ENCODE results near the gene GPX8. TPM values are rescaled to one million over a fixed set of nuclear protein-coding genes. Genes with fewer than 3 reads are reported as not detected.
A peak's percentile ranks its signal among the peaks of the same experiment; 100 is the strongest.

Gene GPX8
- 43.4 TPM for polyA plus RNA-seq (2013, experiment 1 of 2)
- 46.9 TPM for polyA plus RNA-seq (2013, experiment 2 of 2)

GRCh38 chr5:55159763-55160492 is at the start of gene GPX8:
GPX8 (plus strand) TSS chr5:55160171; CDS start chr5:55160193, 22 bp downstream.
- peak within 1 kb of the TSS; percentile 71 for H3K27ac ChIP-seq (ENCODE audit: low read depth, low read length)
- no peaks in the 10 kb centered on the region for H3K27me3 ChIP-seq (ENCODE audit: insufficient read depth, low read length)
- H3K36me3 ChIP-seq (ENCODE audit: insufficient read depth, low read length) = peaks cover 35% of the 10 kb centered on the region
- H3K9ac ChIP-seq (ENCODE audit: low read depth, low read length) = peak within 1 kb of the TSS; percentile 95
- no peaks in the 10 kb centered on the region for H3K9me3 ChIP-seq (ENCODE audit: insufficient read depth, low read depth, low read length)
- H3K4me1 ChIP-seq (ENCODE audit: insufficient read depth, low read length) = peaks cover 8% of the 10 kb centered on the region
- 5% methylated on average over 9 of the region's 10 CpGs for WGBS
- H3K4me3 ChIP-seq (ENCODE audit: low read length) = peak within 1 kb of the TSS; percentile 82

- Histone ChIP-seq H3K9me3 (ENCODE audit: insufficient read depth, low read depth, low read length) (no peaks in the 10 kb centered on the region), H3K36me3 (ENCODE audit: insufficient read depth, low read length) (no peaks in the 10 kb centered on the region), H3K4me1 (ENCODE audit: insufficient read depth, low read length) (peaks cover 4% of the 10 kb centered on the region), H3K9ac (ENCODE audit: low read depth, low read length) (no peak overlapping the region), H3K27ac (ENCODE audit: low read depth, low read length) (no peak overlapping the region), H3K4me3 (ENCODE audit: low read length) (no peak overlapping the region), H3K27me3 (ENCODE audit: insufficient read depth, low read length) (no peaks in the 10 kb centered on the region)
- 91% methylated on average over 2 of the region's 2 CpGs for WGBS
Observed at GRCh38 chr5:55110217-55110616, 49.8 kb upstream of the GPX8 start.

- Histone ChIP-seq H3K4me1 (ENCODE audit: insufficient read depth, low read length) (peaks cover 4% of the 10 kb centered on the region), H3K4me3 (ENCODE audit: low read length) (no peak overlapping the region), H3K9me3 (ENCODE audit: insufficient read depth, low read depth, low read length) (no peaks in the 10 kb centered on the region), H3K9ac (ENCODE audit: low read depth, low read length) (no peak overlapping the region), H3K27me3 (ENCODE audit: insufficient read depth, low read length) (no peaks in the 10 kb centered on the region), H3K36me3 (ENCODE audit: insufficient read depth, low read length) (no peaks in the 10 kb centered on the region), H3K27ac (ENCODE audit: low read depth, low read length) (no peak overlapping the region)
Observed at GRCh38 chr5:55113327-55113726, 46.6 kb upstream of the GPX8 start.

GRCh38 chr5:55114061-55114460 is 45.9 kb upstream of the GPX8 start:
- Histone ChIP-seq H3K4me1 (ENCODE audit: insufficient read depth, low read length) (peaks cover 4% of the 10 kb centered on the region), H3K27me3 (ENCODE audit: insufficient read depth, low read length) (no peaks in the 10 kb centered on the region), H3K4me3 (ENCODE audit: low read length) (no peak overlapping the region), H3K27ac (ENCODE audit: low read depth, low read length) (no peak overlapping the region), H3K9ac (ENCODE audit: low read depth, low read length) (no peak overlapping the region), H3K36me3 (ENCODE audit: insufficient read depth, low read length) (no peaks in the 10 kb centered on the region), H3K9me3 (ENCODE audit: insufficient read depth, low read depth, low read length) (no peaks in the 10 kb centered on the region)
- 90% methylated on average over 3 of the region's 3 CpGs for WGBS

GRCh38 chr5:55123365-55123764 is 36.6 kb upstream of the GPX8 start:
- Histone ChIP-seq H3K27ac (ENCODE audit: low read depth, low read length) (no peak overlapping the region), H3K9me3 (ENCODE audit: insufficient read depth, low read depth, low read length) (no peaks in the 10 kb centered on the region), H3K4me1 (ENCODE audit: insufficient read depth, low read length) (no peaks in the 10 kb centered on the region), H3K36me3 (ENCODE audit: insufficient read depth, low read length) (no peaks in the 10 kb centered on the region), H3K27me3 (ENCODE audit: insufficient read depth, low read length) (no peaks in the 10 kb centered on the region), H3K9ac (ENCODE audit: low read depth, low read length) (no peak overlapping the region), H3K4me3 (ENCODE audit: low read length) (no peak overlapping the region)
- WGBS = 84% methylated on average over 3 of the region's 3 CpGs

GRCh38 chr5:55134053-55134722 is 25.8 kb upstream of the GPX8 start:
- no peaks in the 10 kb centered on the region for H3K36me3 ChIP-seq (ENCODE audit: insufficient read depth, low read length)
- 88% methylated on average over 5 of the region's 5 CpGs for WGBS
- no peak overlapping the region for H3K4me3 ChIP-seq (ENCODE audit: low read length)
- 0 out of 2 replicates have a peak, but pooled peaks cover 9% of the 10 kb centered on the region for H3K9me3 ChIP-seq (ENCODE audit: insufficient read depth, low read depth, low read length)
- H3K4me1 ChIP-seq (ENCODE audit: insufficient read depth, low read length) = no peaks in the 10 kb centered on the region
- no peak overlapping the region for H3K27ac ChIP-seq (ENCODE audit: low read depth, low read length)
- H3K9ac ChIP-seq (ENCODE audit: low read depth, low read length) = no peak overlapping the region
- no peaks in the 10 kb centered on the region for H3K27me3 ChIP-seq (ENCODE audit: insufficient read depth, low read length)

GRCh38 chr5:55136521-55136920 is 23.4 kb upstream of the GPX8 start:
- Histone ChIP-seq H3K27ac (ENCODE audit: low read depth, low read length) (no peak overlapping the region), H3K36me3 (ENCODE audit: insufficient read depth, low read length) (no peaks in the 10 kb centered on the region), H3K27me3 (ENCODE audit: insufficient read depth, low read length) (no peaks in the 10 kb centered on the region), H3K9ac (ENCODE audit: low read depth, low read length) (no peak overlapping the region), H3K4me1 (ENCODE audit: insufficient read depth, low read length) (no peaks in the 10 kb centered on the region), H3K9me3 (ENCODE audit: insufficient read depth, low read depth, low read length) (no peaks in the 10 kb centered on the region), H3K4me3 (ENCODE audit: low read length) (no peak overlapping the region)
- 90% methylated on average over 3 of the region's 3 CpGs for WGBS

- H3K36me3 ChIP-seq (ENCODE audit: insufficient read depth, low read length) = no peaks in the 10 kb centered on the region
Observed at GRCh38 chr5:55140908-55141665, 18.9 kb upstream of the GPX8 start.

GRCh38 chr5:55141945-55142690 is 17.9 kb upstream of the GPX8 start:
- Histone ChIP-seq H3K27ac (ENCODE audit: low read depth, low read length) (no peak overlapping the region), H3K4me1 (ENCODE audit: insufficient read depth, low read length) (no peaks in the 10 kb centered on the region), H3K9me3 (ENCODE audit: insufficient read depth, low read depth, low read length) (no peaks in the 10 kb centered on the region), H3K9ac (ENCODE audit: low read depth, low read length) (no peak overlapping the region), H3K4me3 (ENCODE audit: low read length) (no peak overlapping the region), H3K36me3 (ENCODE audit: insufficient read depth, low read length) (no peaks in the 10 kb centered on the region), H3K27me3 (ENCODE audit: insufficient read depth, low read length) (no peaks in the 10 kb centered on the region)
- WGBS = 93% methylated on average over 9 of the region's 9 CpGs

More at GRCh38 chr5:55140908-55141665, 18.9 kb upstream of the GPX8 start:
- 93% methylated on average over 9 of the region's 9 CpGs for WGBS
- Histone ChIP-seq H3K9ac (ENCODE audit: low read depth, low read length) (no peak overlapping the region), H3K4me1 (ENCODE audit: insufficient read depth, low read length) (no peaks in the 10 kb centered on the region), H3K9me3 (ENCODE audit: insufficient read depth, low read depth, low read length) (no peaks in the 10 kb centered on the region), H3K27me3 (ENCODE audit: insufficient read depth, low read length) (no peaks in the 10 kb centered on the region), H3K4me3 (ENCODE audit: low read length) (no peak overlapping the region), H3K27ac (ENCODE audit: low read depth, low read length) (no peak overlapping the region)

GRCh38 chr5:55143624-55144023 is 16.3 kb upstream of the GPX8 start:
- WGBS = 67% methylated on average over 4 of the region's 4 CpGs
- no peaks in the 10 kb centered on the region for H3K36me3 ChIP-seq (ENCODE audit: insufficient read depth, low read length)
- H3K9ac ChIP-seq (ENCODE audit: low read depth, low read length) = no peak overlapping the region
- H3K27me3 ChIP-seq (ENCODE audit: insufficient read depth, low read length) = no peaks in the 10 kb centered on the region
- H3K4me3 ChIP-seq (ENCODE audit: low read length) = no peak overlapping the region
- H3K9me3 ChIP-seq (ENCODE audit: insufficient read depth, low read depth, low read length) = no peaks in the 10 kb centered on the region
- no peaks in the 10 kb centered on the region for H3K4me1 ChIP-seq (ENCODE audit: insufficient read depth, low read length)
- H3K27ac ChIP-seq (ENCODE audit: low read depth, low read length) = no peak overlapping the region
